ENCODE data around the gene KNDC1.

DNA sequence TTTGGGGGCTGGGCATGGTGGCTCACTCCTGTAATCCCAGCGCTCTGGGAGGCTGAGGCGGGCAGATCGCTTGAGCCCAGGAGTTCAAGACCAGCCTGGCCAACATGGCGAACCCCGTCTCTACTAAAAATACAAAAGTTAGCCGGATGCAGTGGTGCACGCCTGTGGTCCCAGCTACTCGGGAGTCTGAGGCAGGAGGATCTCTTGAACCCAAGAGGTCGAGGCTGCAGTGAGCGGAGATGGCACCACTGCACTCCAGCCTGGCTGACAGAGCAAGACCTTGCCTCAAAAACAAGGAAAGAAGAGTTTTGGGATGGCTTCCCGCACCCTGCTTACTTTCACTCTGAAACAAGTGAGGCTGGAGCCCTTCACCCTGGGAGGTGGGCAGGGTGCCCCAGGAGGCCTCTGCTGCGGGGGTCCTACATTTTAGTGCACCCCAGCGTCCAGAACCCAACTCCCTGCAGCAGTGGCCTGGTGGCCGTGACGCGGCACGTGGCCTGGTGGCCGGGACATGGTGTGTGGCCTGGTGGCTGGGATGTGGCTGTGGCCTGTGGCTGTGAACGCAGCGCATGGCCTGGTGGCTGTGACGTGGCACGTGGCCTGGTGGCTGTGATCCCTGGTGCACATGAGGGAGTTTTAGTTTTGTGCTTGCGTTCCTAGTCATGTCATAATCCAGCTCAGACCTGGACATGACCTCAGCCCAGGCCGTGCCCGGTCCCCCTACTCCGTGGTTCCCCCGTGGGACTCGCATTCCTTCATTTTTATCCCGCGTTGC is 9.3 kb downstream of the KNDC1 start:
- TF ChIP-seq, protein P1, sequence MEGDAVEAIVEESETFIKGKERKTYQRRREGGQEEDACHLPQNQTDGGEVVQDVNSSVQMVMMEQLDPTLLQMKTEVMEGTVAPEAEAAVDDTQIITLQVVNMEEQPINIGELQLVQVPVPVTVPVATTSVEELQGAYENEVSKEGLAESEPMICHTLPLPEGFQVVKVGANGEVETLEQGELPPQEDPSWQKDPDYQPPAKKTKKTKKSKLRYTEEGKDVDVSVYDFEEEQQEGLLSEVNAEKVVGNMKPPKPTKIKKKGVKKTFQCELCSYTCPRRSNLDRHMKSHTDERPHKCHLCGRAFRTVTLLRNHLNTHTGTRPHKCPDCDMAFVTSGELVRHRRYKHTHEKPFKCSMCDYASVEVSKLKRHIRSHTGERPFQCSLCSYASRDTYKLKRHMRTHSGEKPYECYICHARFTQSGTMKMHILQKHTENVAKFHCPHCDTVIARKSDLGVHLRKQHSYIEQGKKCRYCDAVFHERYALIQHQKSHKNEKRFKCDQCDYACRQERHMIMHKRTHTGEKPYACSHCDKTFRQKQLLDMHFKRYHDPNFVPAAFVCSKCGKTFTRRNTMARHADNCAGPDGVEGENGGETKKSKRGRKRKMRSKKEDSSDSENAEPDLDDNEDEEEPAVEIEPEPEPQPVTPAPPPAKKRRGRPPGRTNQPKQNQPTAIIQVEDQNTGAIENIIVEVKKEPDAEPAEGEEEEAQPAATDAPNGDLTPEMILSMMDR (IDR thresholded peaks at IDR 0.05 in 8 of 11, conservative IDR thresholded peaks at IDR 0.05 in 3 of 11), result no peak
- TF ChIP-seq POLR2AphosphoS5 (IDR thresholded peaks at IDR 0.05), result no peak
